Measurements from ENCODE around the gene HLA-DQB2.
A peak's percentile ranks its signal among the peaks of the same experiment; 100 is the strongest.
"Not testable (repeated sequence)": the region's sequence is repeated elsewhere in the genome, so short reads cannot be mapped to it uniquely, and the experiment has no call there.

The HLA-DQB2 gene

GRCh38 chr6:32763421-32763820 is at the start of gene HLA-DQB2:
Gene HLA-DQB2 (minus strand): TSS chr6:32763532. CDS start chr6:32763470, 62 bp downstream.
- no peak for DNase-seq (ENCODE audit: low read depth in 2 of 2)

GRCh38 chr6:32809171-32809570 is 45.8 kb upstream of the HLA-DQB2 start:
- DNase-seq (ENCODE audit: low read depth in 2 of 2): no peak

- no peak for DNase-seq (ENCODE audit: low read depth in 2 of 2)
Measured at GRCh38 chr6:32807020-32807580, 43.8 kb upstream of the HLA-DQB2 start.

- DNase-seq (ENCODE audit: low read depth in 2 of 2): not testable (repeated sequence)
Measured at GRCh38 chr6:32805404-32805803, 42.1 kb upstream of the HLA-DQB2 start.

- DNase-seq (ENCODE audit: low read depth in 2 of 2): no peak
Measured at GRCh38 chr6:32803416-32803815, 40.1 kb upstream of the HLA-DQB2 start.

GRCh38 chr6:32799740-32800139 is 36.4 kb upstream of the HLA-DQB2 start:
- no peak for DNase-seq (ENCODE audit: low read depth in 2 of 2)

- DNase-seq (ENCODE audit: low read depth in 2 of 2): no peak
Measured at GRCh38 chr6:32799168-32799567, 35.8 kb upstream of the HLA-DQB2 start.

GRCh38 chr6:32796848-32797776 is 33.8 kb upstream of the HLA-DQB2 start:
- peak; percentile 54 to 75 for DNase-seq (ENCODE audit: low read depth in 2 of 2)

- no peak for DNase-seq (ENCODE audit: low read depth in 2 of 2)
Measured at GRCh38 chr6:32794510-32794909, 31.2 kb upstream of the HLA-DQB2 start.

GRCh38 chr6:32792901-32793435 is 29.6 kb upstream of the HLA-DQB2 start:
- no peak for DNase-seq (ENCODE audit: low read depth in 2 of 2)

GRCh38 chr6:32790306-32790705 is 27.0 kb upstream of the HLA-DQB2 start:
- DNase-seq (ENCODE audit: low read depth in 2 of 2): no peak

- no peak for DNase-seq (ENCODE audit: low read depth in 2 of 2)
Measured at GRCh38 chr6:32785781-32786533, 22.6 kb upstream of the HLA-DQB2 start.

GRCh38 chr6:32782923-32783322 is 19.6 kb upstream of the HLA-DQB2 start:
- not testable (repeated sequence) for DNase-seq (ENCODE audit: low read depth in 2 of 2)

GRCh38 chr6:32779036-32779435 is 15.7 kb upstream of the HLA-DQB2 start:
- no peak for DNase-seq (ENCODE audit: low read depth in 2 of 2)

GRCh38 chr6:32775071-32775470 is 11.7 kb upstream of the HLA-DQB2 start:
- DNase-seq (ENCODE audit: low read depth in 2 of 2): no peak

GRCh38 chr6:32774426-32774825 is 11.1 kb upstream of the HLA-DQB2 start:
- DNase-seq (ENCODE audit: low read depth in 2 of 2): no peak

- DNase-seq (ENCODE audit: low read depth in 2 of 2): no peak
Measured at GRCh38 chr6:32772656-32773055, 9.3 kb upstream of the HLA-DQB2 start.

- DNase-seq (ENCODE audit: low read depth in 2 of 2): no peak
Measured at GRCh38 chr6:32764048-32764447, 716 bp upstream of the HLA-DQB2 start.

GRCh38 chr6:32761548-32761947 is 1.8 kb downstream of the HLA-DQB2 start:
- no peak for DNase-seq (ENCODE audit: low read depth in 2 of 2)

GRCh38 chr6:32761072-32761471 is 2.3 kb downstream of the HLA-DQB2 start:
- no peak for DNase-seq (ENCODE audit: low read depth in 2 of 2)

GRCh38 chr6:32759669-32760068 is 3.7 kb downstream of the HLA-DQB2 start:
- DNase-seq (ENCODE audit: low read depth in 2 of 2): no peak

- no peak for DNase-seq (ENCODE audit: low read depth in 2 of 2)
Measured at GRCh38 chr6:32752580-32752979, 10.8 kb downstream of the HLA-DQB2 start.

All from stimulated activated CD8-positive, alpha-beta memory T cell treated with anti-CD3 and anti-CD28 coated beads, Interleukin-2, amount 100 ng/mL, for 48 hours (primary cell).